Small intestine (tissue), 7 donors: ENCODE data around the gene MAP3K15. TPM values are rescaled to one million over a fixed set of nuclear protein-coding genes. Genes with fewer than 3 reads are reported as not detected.

Experiments
- DNase-seq, 2 donors: peaks; one replicate each; pipeline versions ENCODE4 v3.0.0 to v3.0.0-alpha.2; 2013
- FAIRE-seq: peaks from 2 replicates; lab custom pipeline; 2012; peaks lifted over from hg19 to GRCh38; lab: Jason Lieb, UNC
- H3K27ac ChIP-seq, 3 donors: one replicate each; pipeline ENCODE4 v1.5.1; 2013; ENCODE audit warnings: low read length in 2 of 3, mild to moderate bottlenecking in 2 of 3, control low read depth in 1 of 3, inconsistent platforms in 1 of 3, low read depth in 1 of 3, moderate library complexity in 1 of 3
- H3K27me3 ChIP-seq, 3 donors: one replicate each; pipeline ENCODE4 v1.6.1; 2013; ENCODE audit warnings: low read length in 3 of 3, inconsistent platforms in 1 of 3; ENCODE audit not compliant: control insufficient read depth in 3 of 3, insufficient read depth in 3 of 3
- H3K36me3 ChIP-seq, 3 donors: one replicate each; pipeline ENCODE4 v1.6.1; 2013; ENCODE audit warnings: low read length in 3 of 3, inconsistent platforms in 1 of 3, low read depth in 1 of 3, mild to moderate bottlenecking in 1 of 3, moderate library complexity in 1 of 3; ENCODE audit not compliant: control insufficient read depth in 3 of 3, insufficient read depth in 2 of 3
- H3K4me1 ChIP-seq, 3 donors: one replicate each; pipeline ENCODE4 v1.6.1; 2013; ENCODE audit warnings: low read length in 2 of 3, inconsistent platforms in 1 of 3, low read depth in 1 of 3, mild to moderate bottlenecking in 1 of 3, moderate library complexity in 1 of 3; ENCODE audit not compliant: control insufficient read depth in 3 of 3, insufficient read depth in 2 of 3
- H3K4me3 ChIP-seq, 3 donors: one replicate each; pipeline ENCODE4 v1.5.1; 2013; ENCODE audit warnings: low read length in 3 of 3, control low read depth in 1 of 3, inconsistent platforms in 1 of 3, low read depth in 1 of 3, mild to moderate bottlenecking in 1 of 3, moderate library complexity in 1 of 3
- H3K9me3 ChIP-seq, 2 donors: one replicate each; pipeline ENCODE4 v1.6.1; 2013; ENCODE audit warnings: low read depth in 1 of 2, low read length in 1 of 2; ENCODE audit not compliant: control insufficient read depth in 2 of 2, insufficient read depth in 1 of 2
- WGBS, 3 donors: extraction: QIAGEN DNeasy Blood & Tissue Kit; methylation state at CpG; one replicate each; pipeline ENCODE4 v1.1.7; 2013; 5-methylcytosine and 5-hydroxymethylcytosine counted together
- polyA plus RNA-seq, 4 donors: library from polyadenylated mRNA; stranded (reverse) in 3 of 4; unstranded in 1 of 4; fragments of 200-250 nt in 3 of 4; fragments of 120-200 nt in 1 of 4; gene quantifications; one replicate each; pipeline versions ENCODE4 v1.2.1 to v1.2.3, GENCODE V29; 2013
- donor health status: healthy with polysubstance abuse.
- donor health status: control.
- donor health status: control.
- donor health status: Bipolar disorder and iron deficiency.
- donor health status: healthy.

MAP3K15 gene
- polyA plus RNA-seq, 4 donors, result 0.18 to 0.19 TPM; not detected in 2

DNA sequence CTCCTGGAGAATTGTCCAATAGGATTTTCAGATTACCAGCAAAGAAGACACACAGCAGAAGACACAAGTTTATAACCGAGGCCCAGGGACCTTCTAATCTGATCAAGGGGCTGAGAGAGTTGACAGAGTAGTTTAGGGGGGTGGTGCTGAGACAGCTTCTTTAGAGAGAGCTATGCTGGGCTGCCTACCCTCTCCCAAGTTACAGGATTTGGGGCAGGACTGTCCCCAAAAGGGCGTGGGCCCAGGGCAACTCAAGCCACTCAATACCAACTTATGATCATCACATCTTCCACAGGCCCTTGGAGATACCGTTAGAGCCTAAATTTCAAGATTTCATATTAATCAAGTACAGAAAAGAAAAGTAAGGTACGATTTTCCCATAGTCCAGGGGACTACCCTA is 128.6 kb downstream of the MAP3K15 start:
- no peaks in the 10 kb centered on the region for H3K36me3 ChIP-seq
- H3K4me1 ChIP-seq, result no peaks in the 10 kb centered on the region
- no peak for FAIRE-seq
- no peak overlapping the region for H3K27ac ChIP-seq
- no peak for DNase-seq
- no peaks in the 10 kb centered on the region for H3K27me3 ChIP-seq
- WGBS, 3 donors, result 55 to 84% (median 80%) methylated on average over 4 of the region's 4 CpGs
- no peak overlapping the region for H3K4me3 ChIP-seq
- no peaks in the 10 kb centered on the region for H3K9me3 ChIP-seq

DNA sequence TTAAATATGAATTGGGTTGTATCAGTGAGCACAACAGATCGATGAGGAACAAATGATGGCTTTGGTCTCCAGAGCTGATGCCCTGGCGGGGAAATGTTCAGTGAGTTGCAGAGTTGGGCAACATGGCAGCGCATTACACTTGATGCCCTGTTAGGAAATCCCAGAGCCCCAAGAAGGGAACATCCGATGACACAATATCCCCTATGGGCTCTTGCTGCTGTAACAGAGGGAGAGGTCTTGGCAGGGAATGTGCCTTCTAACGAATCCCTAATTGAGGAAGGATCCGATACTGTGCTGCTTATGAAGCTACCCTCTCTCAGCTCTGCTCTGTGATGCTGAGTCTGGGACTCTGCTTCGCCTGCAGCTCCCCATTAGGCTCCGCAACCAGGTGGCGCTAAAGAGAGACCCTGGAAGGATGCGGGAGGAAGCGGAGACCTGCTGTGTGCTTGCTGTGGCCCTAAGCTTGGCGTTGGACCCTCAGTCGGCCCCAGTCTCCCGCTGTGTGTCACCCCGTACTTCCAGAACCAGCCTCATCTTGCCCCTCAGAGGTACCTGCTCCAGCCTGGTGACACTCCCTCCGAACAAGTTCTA is 132.7 kb downstream of the MAP3K15 start:
- Histone ChIP-seq H3K36me3 (no peaks in the 10 kb centered on the region), H3K9me3 (no peaks in the 10 kb centered on the region), H3K27me3 (no peaks in the 10 kb centered on the region), H3K4me1 (no peaks in the 10 kb centered on the region), H3K27ac (no peak overlapping the region), H3K4me3 (no peak overlapping the region)
- WGBS, 3 donors, result 30 to 42% (median 34%) methylated on average over 10 to 16 of the region's 16 CpGs
- FAIRE-seq (no peak), DNase-seq (peak; percentile 37 to 55)

DNA sequence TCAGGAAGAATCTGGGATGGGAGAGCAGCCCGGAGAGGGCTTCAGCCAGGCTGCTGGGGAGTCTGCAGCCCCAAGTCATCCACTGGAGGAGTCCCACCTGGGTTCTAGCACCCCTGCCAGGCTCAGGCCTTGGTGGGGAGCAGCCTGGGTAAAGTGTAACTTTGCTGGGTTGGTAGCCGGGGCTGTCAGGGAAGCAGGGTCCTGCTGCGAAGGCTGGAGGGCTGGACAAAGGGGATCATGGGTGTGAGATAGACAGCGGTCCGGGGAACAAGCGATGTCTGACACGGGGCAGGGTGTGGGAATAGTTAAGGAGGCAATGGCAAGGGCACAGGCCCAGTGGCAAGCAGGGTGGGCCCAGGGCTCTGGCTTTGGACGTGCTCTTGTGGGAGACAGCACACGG is 134.0 kb downstream of the MAP3K15 start:
- Histone ChIP-seq H3K9me3 (no peaks in the 10 kb centered on the region), H3K36me3 (no peaks in the 10 kb centered on the region), H3K4me3 (no peak overlapping the region), H3K4me1 (no peaks in the 10 kb centered on the region), H3K27ac (no peak overlapping the region), H3K27me3 (no peaks in the 10 kb centered on the region)
- no peak for DNase-seq
- no peak for FAIRE-seq
- 86 to 91% (median 90%) methylated on average over 8 to 9 of the region's 9 CpGs for WGBS, 3 donors

DNA sequence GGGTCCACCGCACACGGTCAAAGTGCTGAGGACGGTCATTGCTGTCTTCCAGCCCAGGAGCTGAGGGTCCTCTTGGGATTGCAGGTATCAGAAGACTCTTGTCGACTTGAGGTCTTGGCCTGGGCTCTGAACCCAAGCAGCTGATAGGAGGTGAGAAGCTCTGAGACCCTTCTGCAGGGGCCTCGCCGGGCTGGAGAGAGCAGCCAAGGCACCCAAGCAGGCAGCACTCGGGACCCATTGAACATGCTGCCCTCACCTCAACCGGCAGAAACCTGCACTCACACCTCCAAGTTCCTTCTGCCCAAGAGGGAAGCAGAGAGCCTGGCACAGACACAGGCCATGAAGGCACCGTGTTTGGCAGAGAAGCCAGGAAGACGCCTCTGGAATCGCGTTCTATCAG is 137.5 kb downstream of the MAP3K15 start:
- no peaks in the 10 kb centered on the region for H3K9me3 ChIP-seq
- peaks cover 0 to 3% (median 0%) of the 10 kb centered on the region in 3 donors for H3K4me1 ChIP-seq
- FAIRE-seq, result no peak
- WGBS, 3 donors, result 91 to 94% (median 92%) methylated on average over 10 to 12 of the region's 12 CpGs
- DNase-seq, result no peak
- no peak overlapping the region for H3K27ac ChIP-seq
- no peaks in the 10 kb centered on the region for H3K36me3 ChIP-seq
- H3K27me3 ChIP-seq, result peaks cover 0 to 5% (median 0%) of the 10 kb centered on the region in 3 donors
- H3K4me3 ChIP-seq, result no peak overlapping the region

DNA sequence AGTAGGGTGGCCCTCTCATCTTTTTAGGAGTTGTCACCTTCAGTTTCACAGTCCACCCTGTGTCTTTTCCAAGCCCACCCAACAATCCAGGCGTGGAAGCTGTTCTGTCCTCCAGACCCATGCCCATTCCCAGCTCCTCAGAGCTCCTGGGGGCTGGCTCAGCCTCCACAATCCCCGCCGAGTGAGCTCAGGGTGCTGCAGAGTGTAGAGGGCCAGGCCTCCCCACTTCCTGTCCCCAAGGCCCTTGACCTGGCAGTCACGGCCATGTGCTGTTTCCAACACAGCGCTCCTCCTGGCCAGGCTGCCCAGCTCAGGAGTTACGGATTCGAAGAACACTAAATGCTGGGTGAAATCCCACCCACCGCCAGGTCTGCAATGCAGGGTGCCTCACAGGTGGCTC is 139.8 kb downstream of the MAP3K15 start:
- H3K27me3 ChIP-seq, result peaks cover 0 to 8% (median 0%) of the 10 kb centered on the region in 3 donors
- FAIRE-seq (no peak), DNase-seq (no peak)
- H3K36me3 ChIP-seq, result no peaks in the 10 kb centered on the region
- no peak overlapping the region for H3K4me3 ChIP-seq
- 79 to 88% (median 84%) methylated on average over 8 of the region's 8 CpGs for WGBS, 3 donors
- peaks cover 0 to 3% (median 0%) of the 10 kb centered on the region in 3 donors for H3K4me1 ChIP-seq
- H3K27ac ChIP-seq, result no peak overlapping the region
- H3K9me3 ChIP-seq, result no peaks in the 10 kb centered on the region

- Histone ChIP-seq H3K4me3 (no peak overlapping the region), H3K27me3 (peaks cover 0 to 8% (median 0%) of the 10 kb centered on the region in 3 donors), H3K36me3 (no peaks in the 10 kb centered on the region), H3K9me3 (no peaks in the 10 kb centered on the region), H3K4me1 (peaks cover 0 to 3% (median 0%) of the 10 kb centered on the region in 3 donors), H3K27ac (no peak overlapping the region)
- no peak for FAIRE-seq
- 31 to 50% (median 36%) methylated on average over 14 to 23 of the region's 23 CpGs for WGBS, 3 donors
- DNase-seq, result no peak
Observed at GRCh38 chrX:19373351-19373891, 141.9 kb downstream of the MAP3K15 start.

- peak overlapping the region in 2 of 3 donors; percentile 14 to 36 for H3K4me3 ChIP-seq
- H3K4me1 ChIP-seq, result peaks cover 0 to 3% (median 0%) of the 10 kb centered on the region in 3 donors
- no peak for FAIRE-seq
- H3K36me3 ChIP-seq, result no peaks in the 10 kb centered on the region
- H3K9me3 ChIP-seq, result no peaks in the 10 kb centered on the region
- peak; percentile 1 to 16 for DNase-seq
- 1 to 31% (median 2%) methylated on average over 12 to 20 of the region's 20 CpGs for WGBS, 3 donors
- H3K27me3 ChIP-seq, result peaks cover 0 to 8% (median 0%) of the 10 kb centered on the region in 3 donors
- H3K27ac ChIP-seq, result no peak overlapping the region
Observed at GRCh38 chrX:19372547-19373331, 142.6 kb downstream of the MAP3K15 start.

GRCh38 chrX:19372170-19372546 is 143.2 kb downstream of the MAP3K15 start:
- DNase-seq (peak; percentile 32 to 71), FAIRE-seq (no peak)
- H3K9me3 ChIP-seq, result no peaks in the 10 kb centered on the region
- no peaks in the 10 kb centered on the region for H3K36me3 ChIP-seq
- peaks cover 0 to 8% (median 0%) of the 10 kb centered on the region in 3 donors for H3K27me3 ChIP-seq
- H3K27ac ChIP-seq, result no peak overlapping the region
- 1 to 12% (median 2%) methylated on average over 9 of the region's 9 CpGs for WGBS, 3 donors
- H3K4me1 ChIP-seq, result peaks cover 0 to 3% (median 0%) of the 10 kb centered on the region in 3 donors
- peak overlapping the region in 2 of 3 donors; percentile 14 to 36 for H3K4me3 ChIP-seq
